GM12878 (cell line): ENCODE data around the gene RHEX. TPM values are rescaled to one million over a fixed set of nuclear protein-coding genes. Genes with fewer than 3 reads are reported as not detected.

Experiments used
- ATF2 ChIP-seq: IDR thresholded peaks from 2 replicates; pipeline ENCODE4 v1.6.1; 2012; ENCODE audit warnings: low read length, inconsistent platforms
- CUX1 ChIP-seq: IDR thresholded peaks from 2 replicates; pipeline ENCODE4 v1.6.1; 2012; ENCODE audit warnings: improper control_type of control experiment, low read depth, low read length; ENCODE audit not compliant: insufficient replicate concordance
- FOS ChIP-seq: IDR thresholded peaks from 3 replicates; pipeline ENCODE4 v1.6.1; 2011; ENCODE audit warnings: borderline replicate concordance; ENCODE audit not compliant: insufficient read length; ENCODE audit errors: extremely low read depth
- HCFC1 ChIP-seq: fragments of 150-350 bp; IDR thresholded peaks from 2 replicates; pipeline ENCODE4 v1.6.1; 2014; ENCODE audit warnings: low read length
- JUND ChIP-seq: IDR thresholded peaks from 2 replicates; pipeline ENCODE4 v1.6.1; 2012; ENCODE audit warnings: low read depth, mild to moderate bottlenecking, low read length, improper control_type of control experiment, moderate library complexity
- KLF5 ChIP-seq: fragments of 450-650 bp; IDR thresholded peaks from 2 replicates; pipeline ENCODE4 v1.6.1; 2014; ENCODE audit warnings: mild to moderate bottlenecking; ENCODE audit not compliant: partially characterized antibody
- NR2F1 ChIP-seq: fragments of 450-650 bp; conservative IDR thresholded peaks from 2 replicates; pipeline ENCODE4 v1.6.1; 2017; ENCODE audit warnings: mild to moderate bottlenecking
- RAD21 ChIP-seq: IDR thresholded peaks from 2 replicates; pipeline ENCODE4 v1.6.1; 2011; ENCODE audit warnings: mild to moderate bottlenecking, low read depth, low read length, moderate library complexity; ENCODE audit not compliant: insufficient read depth
- SMAD1 ChIP-seq: fragments of 450-650 bp; IDR thresholded peaks from 2 replicates; pipeline ENCODE4 v1.6.1; 2018; ENCODE audit warnings: mild to moderate bottlenecking, low read depth; ENCODE audit not compliant: partially characterized antibody
- SMC3 ChIP-seq: IDR thresholded peaks from 2 replicates; pipeline ENCODE4 v1.6.1; 2011; ENCODE audit warnings: low read length, improper control_type of control experiment, borderline replicate concordance
- SPI1 ChIP-seq: IDR thresholded peaks from 2 replicates; pipeline ENCODE4 v1.6.1; 2011; ENCODE audit warnings: low read depth, mild to moderate bottlenecking, low read length, moderate library complexity, borderline replicate concordance; ENCODE audit not compliant: insufficient read depth
- SUPT20H ChIP-seq: IDR thresholded peaks from 2 replicates; pipeline ENCODE4 v1.6.1; 2011; ENCODE audit warnings: low read depth, mild to moderate bottlenecking, low read length, moderate library complexity, borderline replicate concordance; ENCODE audit not compliant: control insufficient read depth
- TCF7 ChIP-seq: IDR thresholded peaks from 2 replicates; pipeline ENCODE4 v1.6.1; 2014; ENCODE audit warnings: antibody characterized with exemption, borderline replicate concordance
- YBX1 ChIP-seq: fragments of 450-650 bp; IDR thresholded peaks from 2 replicates; pipeline ENCODE4 v1.6.1; 2016; ENCODE audit warnings: antibody characterized with exemption
- ZBED1 ChIP-seq: IDR thresholded peaks from 2 replicates; pipeline ENCODE4 v1.6.1; 2016; ENCODE audit warnings: borderline replicate concordance
- ZNF274 ChIP-seq: IDR thresholded peaks from one replicate; pipeline ENCODE4 v1.8.0; 2011; ENCODE audit not compliant: insufficient read length, insufficient read depth
- polyA plus RNA-seq, 11 experiments: library from polyadenylated mRNA; depleted of rRNA in 4 of 11; unstranded in 6 of 11; stranded (reverse) in 5 of 11; fragments of >200 nt; fragmentation: Nextera tagmentation in 4 of 11; fragmentation: Illumina TruSeq in 1 of 11; extraction: Ambion mirVana in 4 of 11; extraction: Trizol in 1 of 11; gene quantifications; 1 replicate in 1 of 11; 2 replicates in 10 of 11; pipeline versions ENCODE4 v1.2.1 to v1.2.3, GENCODE V29; 2011 to 2016; ENCODE audit warnings: inconsistent platforms in 2 of 11, missing spikeins in 2 of 11, low read depth in 1 of 11
- total RNA-seq, 4 experiments: library from RNA; depleted of rRNA in 3 of 4; stranded (reverse); fragments of >200 nt in 3 of 4; fragmentation: Illumina TruSeq in 1 of 4; extraction: Trizol in 1 of 4; gene quantifications; 2 replicates each; pipeline versions ENCODE4 v1.2.1 to v1.2.3, GENCODE V29; 2013 to 2021
- TF ChIP-seq, protein P1 (sequence below): fragments of 450-650 bp; IDR thresholded peaks from 2 replicates; pipeline ENCODE4 v1.6.1; 2017; ENCODE audit warnings: mild to moderate bottlenecking, moderate library complexity

Gene RHEX
- total and polyA plus RNA-seq, 10 of the 15 experiments (the other 5 are each of a cell fraction or from before 2014, with no cell fraction given), result 2.4 to 11.4 (median 5.7) TPM

DNA sequence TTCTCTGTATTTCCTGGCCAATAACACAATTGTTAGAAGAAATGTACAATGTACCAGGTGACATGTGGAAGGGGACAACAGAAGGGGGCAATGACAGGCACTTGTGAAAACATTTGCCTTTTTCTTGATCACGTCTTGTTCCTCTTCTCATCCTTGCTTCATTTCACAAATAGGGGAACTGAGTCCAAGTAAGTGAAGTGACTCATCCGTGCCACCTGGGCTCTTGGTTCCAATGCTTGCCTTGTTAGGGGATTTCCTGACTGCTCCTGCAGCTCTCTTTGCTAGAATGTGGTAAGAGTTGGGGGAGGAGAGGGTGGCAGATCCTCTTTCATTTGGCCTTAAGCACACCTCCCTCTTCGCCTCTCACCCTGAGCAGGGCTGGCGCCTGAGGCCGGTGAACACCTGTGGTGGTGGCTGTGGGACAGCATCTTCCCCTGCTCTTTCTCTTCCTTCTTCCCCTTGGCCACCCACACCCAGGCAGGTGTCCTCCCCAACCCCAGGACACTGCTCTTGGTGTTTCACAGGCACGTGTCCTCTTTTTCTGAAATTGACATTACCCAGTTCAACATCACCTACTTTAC lies 2.2 kb upstream of the RHEX start (continued):
- TF ChIP-seq, protein P1, sequence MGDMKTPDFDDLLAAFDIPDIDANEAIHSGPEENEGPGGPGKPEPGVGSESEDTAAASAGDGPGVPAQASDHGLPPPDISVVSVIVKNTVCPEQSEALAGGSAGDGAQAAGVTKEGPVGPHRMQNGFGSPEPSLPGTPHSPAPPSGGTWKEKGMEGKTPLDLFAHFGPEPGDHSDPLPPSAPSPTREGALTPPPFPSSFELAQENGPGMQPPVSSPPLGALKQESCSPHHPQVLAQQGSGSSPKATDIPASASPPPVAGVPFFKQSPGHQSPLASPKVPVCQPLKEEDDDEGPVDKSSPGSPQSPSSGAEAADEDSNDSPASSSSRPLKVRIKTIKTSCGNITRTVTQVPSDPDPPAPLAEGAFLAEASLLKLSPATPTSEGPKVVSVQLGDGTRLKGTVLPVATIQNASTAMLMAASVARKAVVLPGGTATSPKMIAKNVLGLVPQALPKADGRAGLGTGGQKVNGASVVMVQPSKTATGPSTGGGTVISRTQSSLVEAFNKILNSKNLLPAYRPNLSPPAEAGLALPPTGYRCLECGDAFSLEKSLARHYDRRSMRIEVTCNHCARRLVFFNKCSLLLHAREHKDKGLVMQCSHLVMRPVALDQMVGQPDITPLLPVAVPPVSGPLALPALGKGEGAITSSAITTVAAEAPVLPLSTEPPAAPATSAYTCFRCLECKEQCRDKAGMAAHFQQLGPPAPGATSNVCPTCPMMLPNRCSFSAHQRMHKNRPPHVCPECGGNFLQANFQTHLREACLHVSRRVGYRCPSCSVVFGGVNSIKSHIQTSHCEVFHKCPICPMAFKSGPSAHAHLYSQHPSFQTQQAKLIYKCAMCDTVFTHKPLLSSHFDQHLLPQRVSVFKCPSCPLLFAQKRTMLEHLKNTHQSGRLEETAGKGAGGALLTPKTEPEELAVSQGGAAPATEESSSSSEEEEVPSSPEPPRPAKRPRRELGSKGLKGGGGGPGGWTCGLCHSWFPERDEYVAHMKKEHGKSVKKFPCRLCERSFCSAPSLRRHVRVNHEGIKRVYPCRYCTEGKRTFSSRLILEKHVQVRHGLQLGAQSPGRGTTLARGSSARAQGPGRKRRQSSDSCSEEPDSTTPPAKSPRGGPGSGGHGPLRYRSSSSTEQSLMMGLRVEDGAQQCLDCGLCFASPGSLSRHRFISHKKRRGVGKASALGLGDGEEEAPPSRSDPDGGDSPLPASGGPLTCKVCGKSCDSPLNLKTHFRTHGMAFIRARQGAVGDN, result peak; percentile 70
- TF ChIP-seq CUX1 (no peak), HCFC1 (no peak), SUPT20H (no peak), ATF2 (peak; percentile 98), RAD21 (0 out of 2 replicates have a peak, but pooled peaks have one; percentile 15), ZBED1 (peak; percentile 95; the same call in 1 of the 2 replicates), YBX1 (no peak), TCF7 (0 out of 2 replicates have a peak, but pooled peaks have one; percentile 34), NR2F1 (peak; percentile 88), FOS (no peak), KLF5 (no peak), ZNF274 (no peak), SMAD1 (no peak), SMC3 (no peak; the same call in 1 of the 2 replicates), JUND (no peak; the same call in 1 of the 2 replicates), SPI1 (peak; percentile 97)
